C4-2B (cell line): Measurements from ENCODE around the gene AGAP1.

ENCODE experiments used
- H3K27ac ChIP-seq: fragments of 450-650 bp; 2 replicates; pipeline ENCODE4 v1.5.1; 2017
- CTCF ChIP-seq: fragments of 450-650 bp; conservative IDR thresholded peaks from 2 replicates; pipeline ENCODE4 v1.5.1; 2017; ENCODE audit warnings: mild to moderate bottlenecking
- ZFX ChIP-seq: fragments of 450-650 bp; IDR thresholded peaks from 2 replicates; pipeline ENCODE4 v1.6.1; 2017

The AGAP1 gene

GRCh38 chr2:235526166-235526565 is 32.3 kb downstream of the AGAP1 start:
- H3K27ac ChIP-seq = no peak overlapping the region
- no peak for TF ChIP-seq ZFX
- TF ChIP-seq CTCF = no peak

- H3K27ac ChIP-seq = no peak overlapping the region
- TF ChIP-seq CTCF = no peak
- no peak for TF ChIP-seq ZFX
These were observed 34.1 kb downstream of the AGAP1 start for GRCh38 chr2:235527806-235528469.

GRCh38 chr2:235529621-235530020 is 35.8 kb downstream of the AGAP1 start:
- TF ChIP-seq ZFX (no peak), CTCF (no peak)
- H3K27ac ChIP-seq = no peak overlapping the region

GRCh38 chr2:235530735-235531134 is 36.9 kb downstream of the AGAP1 start:
- H3K27ac ChIP-seq = no peak overlapping the region
- TF ChIP-seq CTCF = no peak

- no peak for TF ChIP-seq ZFX
- TF ChIP-seq CTCF = no peak
- H3K27ac ChIP-seq = no peak overlapping the region
These were observed 38.5 kb downstream of the AGAP1 start for GRCh38 chr2:235532307-235532706.

- TF ChIP-seq CTCF (no peak), ZFX (no peak)
- H3K27ac ChIP-seq = no peak overlapping the region
These were observed 39.4 kb downstream of the AGAP1 start for GRCh38 chr2:235533198-235533597.

- no peak overlapping the region for H3K27ac ChIP-seq
- TF ChIP-seq ZFX (no peak), CTCF (no peak)
These were observed 40.0 kb downstream of the AGAP1 start for GRCh38 chr2:235533616-235534385.
